GM08714 (cell line): Measurements from ENCODE around the gene CKM.
"Not testable (repeated sequence)": the region's sequence is repeated elsewhere in the genome, so short reads cannot be mapped to it uniquely, and the experiment has no call there.

ENCODE experiments used
- H3K4me3 ChIP-seq: fragments of 200-500 bp; sonication (Bioruptor generic); 2 replicates; pipeline ENCODE4 v1.5.1; 2014; ENCODE audit warnings: mild to moderate bottlenecking, low read length, inconsistent platforms
- ZNF274 ChIP-seq: IDR thresholded peaks from 2 replicates; pipeline ENCODE4 v1.6.1; 2012; ENCODE audit warnings: mild to moderate bottlenecking, low read depth, low read length

The CKM gene

DNA sequence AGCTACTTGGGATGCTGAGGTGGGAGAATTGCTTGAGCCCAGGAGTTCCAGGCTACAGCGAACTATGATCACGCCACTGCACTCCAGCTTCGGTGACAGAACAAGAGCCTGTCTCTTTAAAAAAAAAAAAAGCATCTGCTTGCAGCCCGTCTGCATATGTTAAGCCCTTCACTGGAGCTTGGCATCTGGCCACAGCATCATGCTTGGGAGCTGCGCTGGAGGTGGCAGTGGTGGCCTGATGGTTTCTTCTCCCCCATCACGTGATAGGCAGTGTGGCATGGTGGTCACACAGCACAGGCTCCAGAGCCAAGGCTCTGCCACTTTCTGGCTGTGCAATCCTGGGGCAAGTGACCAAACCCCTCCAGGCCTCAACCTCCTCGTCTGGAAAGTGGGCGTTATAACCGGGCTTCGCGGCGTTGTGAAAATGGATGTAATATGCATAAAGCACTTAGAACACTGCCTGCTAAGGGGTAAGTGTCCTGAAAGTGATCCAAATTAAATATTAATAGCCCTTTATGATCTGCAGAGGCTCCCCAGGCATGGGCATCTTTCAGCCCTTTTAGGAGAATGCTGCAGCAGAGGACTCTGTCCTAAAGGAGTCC lies 47.2 kb downstream of the CKM start:
- no peak for TF ChIP-seq ZNF274
- no peak overlapping the region for H3K4me3 ChIP-seq

- H3K4me3 ChIP-seq = no peak overlapping the region
- TF ChIP-seq ZNF274 = no peak
These were observed 49.2 kb downstream of the CKM start for GRCh38 chr19:45273521-45273855.

DNA sequence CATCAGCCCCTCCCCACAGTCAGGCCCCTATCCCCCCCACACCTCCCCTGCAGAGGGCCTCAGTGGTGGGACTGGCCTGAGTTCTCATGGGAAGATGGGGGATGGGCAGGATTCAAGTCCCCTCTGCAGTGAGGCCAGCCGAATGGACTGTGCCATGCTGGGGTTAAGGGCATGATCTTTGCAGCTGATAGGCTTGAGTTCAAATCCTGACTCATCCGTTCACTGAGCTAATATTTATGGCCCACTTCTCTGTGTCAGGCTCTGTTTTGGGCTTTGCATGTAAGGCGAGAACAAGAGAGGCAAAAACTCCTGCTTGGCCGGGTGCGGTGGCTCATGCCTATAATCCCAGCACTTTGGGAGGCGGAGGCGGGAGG lies 51.0 kb downstream of the CKM start:
- H3K4me3 ChIP-seq = no peak overlapping the region
- no peak for TF ChIP-seq ZNF274

DNA sequence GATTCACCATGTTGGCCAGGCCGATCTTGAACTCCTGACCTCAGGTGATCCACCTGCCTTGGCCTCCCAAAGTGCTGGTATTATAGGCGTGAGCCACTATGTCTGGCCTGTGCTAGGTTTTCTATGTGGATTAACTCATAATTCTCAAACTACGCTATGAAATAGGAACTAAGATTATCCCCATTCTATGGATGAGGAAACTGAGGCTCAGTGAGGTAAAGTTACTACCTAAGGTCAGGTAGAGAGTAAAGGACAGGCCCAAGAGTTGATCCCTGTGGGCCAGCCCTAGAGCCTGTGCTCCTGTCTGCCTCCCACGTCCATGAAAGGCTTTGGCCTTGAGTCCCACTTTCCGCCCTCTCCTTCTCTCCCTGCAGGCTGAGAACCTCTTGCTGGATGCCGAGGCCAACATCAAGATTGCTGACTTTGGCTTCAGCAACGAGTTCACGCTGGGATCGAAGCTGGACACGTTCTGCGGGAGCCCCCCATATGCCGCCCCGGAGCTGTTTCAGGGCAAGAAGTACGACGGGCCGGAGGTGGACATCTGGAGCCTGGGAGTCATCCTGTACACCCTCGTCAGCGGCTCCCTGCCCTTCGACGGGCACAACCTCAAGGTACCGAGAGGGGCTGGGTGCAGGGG lies 51.5 kb downstream of the CKM start:
- no peak overlapping the region for H3K4me3 ChIP-seq
- no peak for TF ChIP-seq ZNF274

DNA sequence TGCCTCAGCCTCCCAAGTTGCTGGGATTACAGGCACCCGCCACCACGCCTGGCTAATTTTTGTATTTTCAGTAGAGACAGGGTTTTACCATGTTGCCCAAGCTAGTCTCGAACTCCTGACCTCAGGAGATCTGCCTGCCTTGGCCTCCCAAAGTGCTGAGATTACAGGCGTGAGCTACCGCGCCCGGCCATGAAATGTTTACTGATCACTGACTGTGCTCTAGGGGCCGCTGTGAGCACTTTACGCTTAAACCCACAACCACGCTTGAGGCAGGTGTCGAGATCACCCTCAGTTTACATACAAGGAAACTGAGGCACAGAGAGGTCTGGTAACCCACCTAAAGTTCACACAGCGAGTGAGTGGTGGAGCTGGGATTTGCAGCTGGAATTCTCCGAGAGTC lies 52.7 kb downstream of the CKM start:
- H3K4me3 ChIP-seq = not testable (repeated sequence)

DNA sequence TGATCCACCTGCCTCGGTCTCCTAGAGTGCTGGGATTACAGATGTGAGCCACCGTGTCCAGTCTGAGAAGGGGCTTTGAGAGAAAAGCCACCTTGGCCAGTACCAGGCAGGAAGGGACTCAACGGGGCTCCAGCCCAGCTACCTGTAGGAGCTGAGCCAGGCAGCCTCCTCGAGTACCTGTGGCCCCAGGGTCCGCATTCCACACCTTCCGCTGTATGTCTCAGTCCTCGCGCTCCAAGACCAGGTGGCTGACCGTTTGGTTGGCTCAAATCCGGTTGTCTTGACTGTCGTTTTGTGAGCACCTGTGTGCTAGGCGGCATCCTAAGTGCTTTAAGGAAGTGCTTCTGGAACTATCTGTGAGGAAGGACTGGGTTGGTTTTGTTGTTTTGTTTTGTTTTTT lies 55.4 kb downstream of the CKM start:
- no peak overlapping the region for H3K4me3 ChIP-seq
- no peak for TF ChIP-seq ZNF274

GRCh38 chr19:45265375-45265774 lies 57.3 kb downstream of the CKM start:
- TF ChIP-seq ZNF274 = no peak
- H3K4me3 ChIP-seq = no peak overlapping the region

GRCh38 chr19:45264781-45265317 lies 57.8 kb downstream of the CKM start:
- no peak for TF ChIP-seq ZNF274
- H3K4me3 ChIP-seq = no peak overlapping the region

- TF ChIP-seq ZNF274 = no peak
- H3K4me3 ChIP-seq = no peak overlapping the region
These were observed 59.7 kb downstream of the CKM start for GRCh38 chr19:45263013-45263412.

- H3K4me3 ChIP-seq = no peak overlapping the region
- no peak for TF ChIP-seq ZNF274
These were observed 60.1 kb downstream of the CKM start for GRCh38 chr19:45262570-45262969.

- TF ChIP-seq ZNF274 = no peak
- no peak overlapping the region for H3K4me3 ChIP-seq
These were observed 63.8 kb downstream of the CKM start for GRCh38 chr19:45258862-45259261.

- no peak overlapping the region for H3K4me3 ChIP-seq
- no peak for TF ChIP-seq ZNF274
These were observed 65.8 kb downstream of the CKM start for GRCh38 chr19:45256836-45257235.
